GM12878 (cell line): ENCODE measurements around the gene ATP5F1D. TPM values are rescaled to one million over a fixed set of nuclear protein-coding genes. Genes with fewer than 3 reads are reported as not detected.

Experiments used
- ATAC-seq: fragments of 200-7000 bp; cut with Tn5 transposase; 3 replicates; pipeline ENCODE4 v1.9.1; 2020; ENCODE audit warnings: mild to moderate bottlenecking, moderate library complexity
- BruUV-seq: library from RNA; stranded (reverse); fragments of 400-500 nt; replicated peaks from 2 replicates; lab custom pipeline; 2021; lab: Mats Ljungman, UMichigan
- CTCF ChIA-PET: fragments of 300-600 bp; sonication (Branson Sonifier 250); formaldehyde crosslinking; extraction: SDS; loops from one replicate; lab custom pipeline; 2021; ENCODE audit warnings: inconsistent platforms; lab: Yijun Ruan, JAX
- POLR2A ChIA-PET: fragments of 350-600 bp; formaldehyde crosslinking; extraction: SDS; loops from one replicate; lab custom pipeline; 2021; ENCODE audit warnings: inconsistent platforms; lab: Charles Lee
- RAD21 ChIA-PET: fragments of 300-600 bp; sonication (Branson Sonifier 250); formaldehyde crosslinking; loops from one replicate; lab custom pipeline; 2023; ENCODE audit warnings: antibody characterized with exemption; ENCODE audit not compliant: unreplicated experiment; lab: Charles Lee
- SMC1A ChIA-PET: fragments of 300-600 bp; sonication (Branson Sonifier 250); formaldehyde crosslinking; loops from one replicate; lab custom pipeline; 2023; ENCODE audit not compliant: unreplicated experiment, uncharacterized antibody; lab: Charles Lee
- DNase-seq: peaks from one replicate; pipeline ENCODE4 v3.0.0-alpha.2; 2011; ENCODE audit warnings: low read depth, low spot score
- FAIRE-seq: peaks from 3 replicates; lab custom pipeline; 2011; peaks lifted over from hg19 to GRCh38; lab: Jason Lieb, UNC
- H2AFZ ChIP-seq: 2 replicates; pipeline ENCODE4 v1.6.0; 2011; ENCODE audit warnings: low read depth, low read length, control low read depth; ENCODE audit not compliant: control insufficient read depth
- H3K27ac ChIP-seq: 2 replicates; pipeline ENCODE4 v1.5.1; 2011; ENCODE audit warnings: control low read depth; ENCODE audit not compliant: control insufficient read depth, insufficient read depth
- H3K27me3 ChIP-seq, 2 experiments: replicated peaks in 1 of 2; 2 replicates each; pipeline versions ENCODE4 v1.6.0 to v1.6.1; 2011; ENCODE audit warnings: low read length in 1 of 2; ENCODE audit not compliant: control insufficient read depth in 2 of 2, insufficient read depth in 2 of 2
- H3K36me3 ChIP-seq, 2 experiments: 2 replicates each; pipeline ENCODE4 v1.5.1; 2011; ENCODE audit warnings: low read length in 1 of 2; ENCODE audit not compliant: control insufficient read depth in 2 of 2, insufficient read depth in 2 of 2
- H3K4me1 ChIP-seq: 2 replicates; pipeline ENCODE4 v1.6.1; 2011; ENCODE audit warnings: mild to moderate bottlenecking, low read length, moderate library complexity, mixed read lengths; ENCODE audit not compliant: control insufficient read depth, insufficient read depth
- H3K4me2 ChIP-seq: 2 replicates; pipeline ENCODE4 v1.6.0; 2011; ENCODE audit warnings: control low read depth; ENCODE audit not compliant: control insufficient read depth, insufficient read depth
- H3K4me3 ChIP-seq: fragments of 200-600 bp; sonication (generic); 2 replicates; pipeline ENCODE4 v1.5.1; 2016
- H3K79me2 ChIP-seq: 2 replicates; pipeline ENCODE4 v1.6.0; 2011; ENCODE audit warnings: low read length; ENCODE audit not compliant: control insufficient read depth, insufficient read depth
- H3K9ac ChIP-seq: 2 replicates; pipeline ENCODE4 v1.8.0; 2011; ENCODE audit warnings: low read length, control low read depth, mixed read lengths; ENCODE audit not compliant: control insufficient read depth, insufficient read depth
- H3K9me3 ChIP-seq: replicated peaks from 3 replicates; pipeline ENCODE4 v1.5.1; 2011; ENCODE audit warnings: mild to moderate bottlenecking, low read length; ENCODE audit not compliant: control insufficient read depth, insufficient read depth
- H4K20me1 ChIP-seq: 2 replicates; pipeline ENCODE4 v1.6.0; 2011; ENCODE audit not compliant: control insufficient read depth, insufficient read depth
- BCL11A ChIP-seq: IDR thresholded peaks from 2 replicates; pipeline ENCODE4 v1.6.1; 2011; ENCODE audit warnings: low read depth, low read length
- CREB1 ChIP-seq: IDR thresholded peaks from 2 replicates; pipeline ENCODE4 v1.6.1; 2012; ENCODE audit warnings: low read depth, mild to moderate bottlenecking, inconsistent platforms
- EP300 ChIP-seq, 2 experiments: fragments of 150-350 bp in 1 of 2; IDR thresholded peaks; 2 replicates each; pipeline ENCODE4 v1.6.1; 2011 to 2012; ENCODE audit warnings: low read depth in 2 of 2, low read length in 2 of 2, borderline replicate concordance in 1 of 2, improper control_type of control experiment in 1 of 2, inconsistent platforms in 1 of 2; ENCODE audit not compliant: control insufficient read depth in 1 of 2
- GABPA ChIP-seq: IDR thresholded peaks from 2 replicates; pipeline ENCODE4 v1.6.1; 2014; ENCODE audit warnings: antibody characterized with exemption, low read depth, mild to moderate bottlenecking, inconsistent platforms
- HDAC6 ChIP-seq: fragments of 200-600 bp; sonication (generic); IDR thresholded peaks from one replicate; pipeline ENCODE4 v1.8.0; 2017; ENCODE audit warnings: antibody characterized with exemption; ENCODE audit not compliant: unreplicated experiment
- MXI1 ChIP-seq: fragments of 150-350 bp; IDR thresholded peaks from 2 replicates; pipeline ENCODE4 v1.6.1; 2011; ENCODE audit warnings: low read depth, mild to moderate bottlenecking, inconsistent platforms, low read length, improper control_type of control experiment
- NFIC ChIP-seq: IDR thresholded peaks from 2 replicates; pipeline ENCODE4 v1.6.1; 2012; ENCODE audit warnings: low read depth, mild to moderate bottlenecking, inconsistent platforms, low read length, moderate library complexity
- NR2F1 ChIP-seq: fragments of 450-650 bp; conservative IDR thresholded peaks from 2 replicates; pipeline ENCODE4 v1.6.1; 2017; ENCODE audit warnings: mild to moderate bottlenecking
- PBX3 ChIP-seq: IDR thresholded peaks from 2 replicates; pipeline ENCODE4 v1.6.1; 2011; ENCODE audit warnings: mild to moderate bottlenecking, low read depth, low read length, moderate library complexity; ENCODE audit not compliant: insufficient replicate concordance
- POLR2A ChIP-seq: IDR thresholded peaks from 2 replicates; pipeline ENCODE4 v1.6.1; 2011; ENCODE audit warnings: low read depth, mild to moderate bottlenecking, low read length
- POLR2AphosphoS5 ChIP-seq: IDR thresholded peaks from 2 replicates; pipeline ENCODE4 v1.6.1; 2011; ENCODE audit warnings: mild to moderate bottlenecking, low read length, inconsistent platforms
- SMAD1 ChIP-seq: fragments of 450-650 bp; IDR thresholded peaks from 2 replicates; pipeline ENCODE4 v1.6.1; 2018; ENCODE audit warnings: mild to moderate bottlenecking, low read depth; ENCODE audit not compliant: partially characterized antibody
- SMC3 ChIP-seq: IDR thresholded peaks from 2 replicates; pipeline ENCODE4 v1.6.1; 2011; ENCODE audit warnings: low read length, improper control_type of control experiment, borderline replicate concordance
- SP1 ChIP-seq: IDR thresholded peaks from one replicate; pipeline ENCODE4 v1.6.1; 2011; ENCODE audit warnings: low read depth, low read length
- STAT3 ChIP-seq: IDR thresholded peaks from 2 replicates; pipeline ENCODE4 v1.6.1; 2011; ENCODE audit warnings: low read depth, low read length, improper control_type of control experiment
- TBL1XR1 ChIP-seq: IDR thresholded peaks from 2 replicates; pipeline ENCODE4 v1.6.1; 2012; ENCODE audit warnings: low read depth, low read length, improper control_type of control experiment
- YY1 ChIP-seq: IDR thresholded peaks from 2 replicates; pipeline ENCODE4 v1.6.1; 2011; ENCODE audit warnings: low read depth, mild to moderate bottlenecking, low read length
- ZBTB33 ChIP-seq: fragments of 450-650 bp; IDR thresholded peaks from 2 replicates; pipeline ENCODE4 v1.6.1; 2017; ENCODE audit warnings: mild to moderate bottlenecking
- ZNF274 ChIP-seq: IDR thresholded peaks from one replicate; pipeline ENCODE4 v1.8.0; 2011; ENCODE audit not compliant: insufficient read length, insufficient read depth
- WGBS: methylation state at CpG from one replicate; pipeline ENCODE4 v1.1.6; 2016; ENCODE audit warnings: low lambda C conversion rate; ENCODE audit not compliant: insufficient replicate concordance, insufficient coverage; ENCODE audit errors: missing lambda C conversion rate; 5-methylcytosine and 5-hydroxymethylcytosine counted together
- in situ Hi-C: fragments of 300-500 bp; cut with MboI; formaldehyde crosslinking; loops from 9 replicates; pipeline ENCODE4 v1.14.3; 2018; ENCODE audit warnings: mixed read lengths
- intact Hi-C: fragments of 100-400 bp; cut with micrococcal nuclease; formaldehyde crosslinking; loops from one replicate; pipeline ENCODE4 v1.14.2; 2022; ENCODE audit not compliant: unreplicated experiment
- polyA plus RNA-seq, 11 experiments: library from polyadenylated mRNA; depleted of rRNA in 4 of 11; unstranded in 6 of 11; stranded (reverse) in 5 of 11; fragments of >200 nt; fragmentation: Nextera tagmentation in 4 of 11; fragmentation: Illumina TruSeq in 1 of 11; extraction: Ambion mirVana in 4 of 11; extraction: Trizol in 1 of 11; gene quantifications; 1 replicate in 1 of 11; 2 replicates in 10 of 11; pipeline versions ENCODE4 v1.2.1 to v1.2.3, GENCODE V29; 2011 to 2016; ENCODE audit warnings: inconsistent platforms in 2 of 11, missing spikeins in 2 of 11, low read depth in 1 of 11
- total RNA-seq, 4 experiments: library from RNA; depleted of rRNA in 3 of 4; stranded (reverse); fragments of >200 nt in 3 of 4; fragmentation: Illumina TruSeq in 1 of 4; extraction: Trizol in 1 of 4; gene quantifications; 2 replicates each; pipeline versions ENCODE4 v1.2.1 to v1.2.3, GENCODE V29; 2013 to 2021

ATP5F1D gene
- total and polyA plus RNA-seq, 10 of the 15 experiments (the other 5 are each of a cell fraction or from before 2014, with no cell fraction given): 7.2 to 357 (median 49.5) TPM

- TF ChIP-seq ZBTB33: no peak
- TF ChIP-seq GABPA: no peak
- TF ChIP-seq, all 136 proteins: peak for 0
Measured at GRCh38 chr19:1278713-1279660, 37.4 kb downstream of the ATP5F1D start (continued).

- Histone ChIP-seq H3K4me3 (no peak overlapping the region), H3K9me3 (no peaks in the 10 kb centered on the region), H3K4me1 (peaks cover 9% of the 10 kb centered on the region), H3K27ac (no peak overlapping the region), H3K79me2 (peaks cover 17% of the 10 kb centered on the region), H3K27me3 (no peaks in the 10 kb centered on the region; a peak in 1 of 4 replicates), H3K9ac (no peak overlapping the region), H4K20me1 (no peaks in the 10 kb centered on the region; the same call in 1 of the 2 replicates), H3K36me3 (peaks cover 7 to 20% of the 10 kb centered on the region in 2 experiments), H2AFZ (no peak overlapping the region), H3K4me2 (no peak overlapping the region)
- in situ Hi-C loops (loop anchor here (5.0 kb wide), 1 partner anchor 92 kb away; no protein-coding TSS in a partner anchor), intact Hi-C loops (loop anchor here (1.0 kb wide), 1 partner anchor 92 kb away; no protein-coding TSS in a partner anchor)
- peak; percentile 66 for ATAC-seq
- peak; percentile 81 for FAIRE-seq
- RAD21 ChIA-PET: interaction anchor here (0.7 to 1.5 kb wide), 8 partner anchors 11 to 163 kb away, joined by 3 to 22 read pairs (median 3); no protein-coding TSS in a partner anchor
- WGBS: 26% methylated on average over 10 of the region's 10 CpGs
- DNase-seq: no peak
- SMC1A ChIA-PET: interaction anchor here (0.6 to 1.5 kb wide), 5 partner anchors 36 to 103 kb away, joined by 3 to 12 read pairs (median 4); no protein-coding TSS in a partner anchor
- POLR2A ChIA-PET: interaction anchor here (0.8 to 1.5 kb wide), 2 partner anchors 11 to 35 kb away, joined by 3 to 5 read pairs; partner anchors contain the start of gene CIRBP
- CTCF ChIA-PET: interaction anchor here (0.5 to 3.5 kb wide), 20 partner anchors 11 to 519 kb away, joined by 3 to 40 read pairs (median 4); partner anchors contain the start of gene CIRBP
- BruUV-seq: no TSS peak
- TF ChIP-seq POLR2AphosphoS5 (no peak), ZNF274 (no peak), YY1 (peak; percentile 56; the same call in 1 of the 2 replicates), NFIC (no peak), PBX3 (peak; percentile 7), SP1 (no peak), HDAC6 (no peak), SMAD1 (no peak), TBL1XR1 (no peak), POLR2A (peak; percentile 26; the same call in 1 of the 2 replicates), CREB1 (0 out of 2 replicates have a peak, but pooled peaks have one; percentile 13), STAT3 (no peak), SMC3 (peak; percentile 97), MXI1 (no peak), NR2F1 (no peak), BCL11A (no peak), EP300 (IDR thresholded peaks at IDR 0.05; ENCODE audit: borderline replicate concordance in 1 of 2, control insufficient read depth in 1 of 2, low read depth in 2 of 2, low read length in 2 of 2) (no peak)
Measured at GRCh38 chr19:1279782-1280341, 38.3 kb downstream of the ATP5F1D start.
